HG03378 (cell line): Measurements from ENCODE around the gene OAS1.
A peak's percentile ranks its signal among the peaks of the same experiment; 100 is the strongest.
"Not testable (repeated sequence)": the region's sequence is repeated elsewhere in the genome, so short reads cannot be mapped to it uniquely, and the experiment has no call there.

Source experiments
- ATAC-seq: cut with Tn5 transposase; IDR thresholded peaks from one replicate; pipeline ENCODE4 v1.9.1; 2021; ENCODE audit warnings: mild to moderate bottlenecking, moderate library complexity; ENCODE audit not compliant: unreplicated experiment

The OAS1 gene

GRCh38 chr12:112900298-112901145 is 6.2 kb upstream of the OAS1 start:
- ATAC-seq, result no peak

DNA sequence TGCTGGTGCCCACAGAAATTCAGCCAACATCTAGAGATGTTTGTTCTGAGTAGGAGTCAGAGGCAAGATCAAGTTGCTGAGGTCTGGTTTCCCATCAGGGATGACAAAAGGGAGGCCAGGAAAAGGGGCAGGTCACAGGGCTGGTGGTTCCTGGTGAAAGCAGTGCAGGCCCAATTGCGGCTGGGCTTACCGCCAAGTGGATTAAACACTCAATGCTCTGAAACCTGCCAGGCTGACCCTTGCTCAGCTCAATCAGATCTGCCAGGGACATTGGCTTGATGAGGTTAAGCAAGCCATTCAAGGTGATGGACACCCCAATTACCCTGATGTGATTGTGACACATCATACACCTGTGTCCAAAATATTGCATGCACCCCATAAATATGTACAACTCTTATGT is 5.5 kb upstream of the OAS1 start:
- ATAC-seq, result no peak

DNA sequence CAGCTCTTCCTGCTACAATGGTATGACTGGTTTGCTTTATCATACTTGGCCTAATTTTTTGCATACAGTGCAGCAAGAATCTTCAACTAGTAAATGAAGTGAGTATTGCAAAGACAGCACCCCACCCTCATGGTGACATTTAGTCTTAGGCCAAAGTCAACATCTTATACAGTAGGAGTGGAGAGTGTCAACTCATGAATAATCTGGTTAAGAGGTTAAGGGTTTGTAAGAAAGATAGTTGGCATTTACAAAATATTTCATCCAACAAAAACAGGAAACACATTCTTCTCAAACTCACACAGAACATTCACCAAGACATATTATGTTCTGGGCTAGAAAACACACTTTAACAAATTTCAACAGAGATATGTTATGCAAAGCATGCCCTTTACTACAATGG is 2.2 kb upstream of the OAS1 start:
- ATAC-seq, result no peak

DNA sequence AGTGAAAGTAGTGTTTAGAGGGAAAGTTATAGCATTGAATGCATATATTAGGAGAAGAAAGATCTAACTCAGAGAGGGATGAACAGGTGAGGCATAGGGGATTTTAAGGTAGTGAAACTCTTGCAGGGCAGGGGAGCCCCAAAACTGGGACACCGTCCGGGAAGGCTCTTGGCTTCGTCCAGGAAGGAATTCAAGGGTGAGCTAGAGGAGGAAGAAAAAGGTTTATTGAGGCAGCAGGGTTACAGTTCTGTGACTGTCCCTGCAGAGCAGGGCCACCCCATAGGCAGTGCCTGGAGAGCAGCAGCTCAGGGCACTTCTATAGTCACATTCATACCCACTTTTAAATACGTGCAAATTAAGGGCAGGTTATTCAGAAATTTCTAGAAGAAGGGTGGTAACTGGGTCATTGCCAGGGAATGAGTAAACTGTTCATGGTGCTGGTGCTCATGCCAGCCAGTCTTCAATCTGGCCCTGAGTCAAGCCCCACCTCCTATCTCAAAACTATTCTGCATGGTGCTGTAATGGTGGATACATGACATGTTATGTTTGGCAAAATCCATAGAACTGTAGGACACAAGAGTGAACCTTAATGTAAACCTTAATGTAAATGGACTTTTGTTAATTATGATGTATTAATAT is 1.2 kb upstream of the OAS1 start:
- no peak for ATAC-seq

DNA sequence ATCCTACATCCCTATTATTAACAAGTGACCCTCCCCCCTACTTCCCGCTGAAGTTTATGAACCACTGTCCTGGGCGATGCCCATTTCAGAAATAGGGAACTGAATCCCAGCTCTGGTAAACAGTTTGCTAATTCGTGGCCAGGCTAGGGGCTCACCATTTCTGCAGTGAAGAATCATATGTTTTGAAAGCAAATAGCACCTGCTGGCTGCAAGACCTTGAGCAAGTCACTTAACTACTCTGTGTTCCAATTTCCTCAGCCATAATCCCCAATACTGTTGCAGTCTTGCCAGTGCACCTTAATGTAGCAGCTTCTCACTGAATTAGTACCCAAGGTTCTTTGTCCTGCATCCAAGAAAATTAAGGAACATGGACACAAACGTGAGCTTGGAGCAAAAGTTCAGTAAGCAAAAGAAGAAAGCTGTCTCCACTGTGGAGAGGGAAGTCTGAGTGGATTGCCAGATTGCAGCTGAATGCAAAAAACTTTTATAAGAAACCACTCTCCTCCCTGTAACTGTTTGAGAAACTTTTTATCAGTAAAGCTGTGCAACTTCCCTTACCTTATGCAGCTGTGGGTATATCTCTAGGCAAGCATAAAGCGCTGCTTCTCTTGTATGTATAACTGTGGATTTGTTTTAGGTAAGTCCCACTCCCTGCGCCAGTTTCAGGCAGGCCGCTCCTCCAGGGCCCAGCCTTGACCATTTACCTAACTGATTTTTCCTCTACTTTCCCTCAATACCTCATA is 824 bp downstream of the OAS1 start:
- ATAC-seq, result peak; percentile 36

DNA sequence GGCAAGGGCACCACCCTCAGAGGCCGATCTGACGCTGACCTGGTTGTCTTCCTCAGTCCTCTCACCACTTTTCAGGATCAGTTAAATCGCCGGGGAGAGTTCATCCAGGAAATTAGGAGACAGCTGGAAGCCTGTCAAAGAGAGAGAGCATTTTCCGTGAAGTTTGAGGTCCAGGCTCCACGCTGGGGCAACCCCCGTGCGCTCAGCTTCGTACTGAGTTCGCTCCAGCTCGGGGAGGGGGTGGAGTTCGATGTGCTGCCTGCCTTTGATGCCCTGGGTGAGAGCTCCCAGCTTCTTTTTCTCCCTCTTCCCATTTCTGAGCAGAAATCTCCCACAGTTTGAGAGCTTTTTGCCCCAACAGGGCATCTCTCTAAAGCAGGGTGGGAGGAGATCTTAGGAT is 1.8 kb downstream of the OAS1 start:
- no peak for ATAC-seq

- ATAC-seq, result no peak
Observed at GRCh38 chr12:112909693-112910092, 2.9 kb downstream of the OAS1 start.

GRCh38 chr12:112913038-112913688 is 6.4 kb downstream of the OAS1 start:
- ATAC-seq, result no peak

- ATAC-seq, result not testable (repeated sequence)
Observed at GRCh38 chr12:112913888-112914287, 7.1 kb downstream of the OAS1 start.

- no peak for ATAC-seq
Observed at GRCh38 chr12:112916270-112916669, 9.5 kb downstream of the OAS1 start.

GRCh38 chr12:112919121-112919520 is 12.4 kb downstream of the OAS1 start:
- no peak for ATAC-seq

- ATAC-seq, result peak; percentile 75
Observed at GRCh38 chr12:112924986-112925385, 18.2 kb downstream of the OAS1 start.

DNA sequence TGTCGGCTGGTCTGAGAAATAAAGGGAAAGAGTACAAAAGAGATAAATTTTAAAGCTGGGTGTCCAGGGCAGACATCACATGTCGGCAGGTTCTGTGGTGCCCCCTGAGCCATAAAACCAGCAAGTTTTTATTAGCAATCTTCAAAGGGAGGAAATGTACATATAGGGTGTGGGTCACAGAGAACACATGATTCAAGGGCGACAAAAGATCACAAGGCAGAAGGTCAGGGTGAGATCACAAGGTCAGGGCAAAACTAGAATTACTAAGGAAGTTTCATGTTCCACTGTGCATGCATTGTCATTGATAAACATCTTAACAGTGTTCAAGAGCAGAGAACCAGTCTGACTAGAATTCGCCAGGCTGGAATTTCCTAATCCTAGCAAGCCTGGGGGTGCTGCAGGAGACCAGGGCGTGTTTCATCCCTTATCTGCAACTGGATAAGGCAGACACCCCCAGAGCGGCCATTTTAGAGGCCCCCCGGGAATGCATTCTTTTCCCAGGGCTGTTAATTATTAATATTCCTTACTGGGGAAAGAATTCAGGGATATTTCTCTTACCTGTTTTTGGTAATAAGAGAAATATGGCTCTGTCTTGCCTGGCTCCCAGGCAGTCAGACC is 19.8 kb downstream of the OAS1 start:
- ATAC-seq, result not testable (repeated sequence)

GRCh38 chr12:112927475-112927874 is 20.7 kb downstream of the OAS1 start:
- ATAC-seq, result no peak

- no peak for ATAC-seq
Observed at GRCh38 chr12:112927925-112928324, 21.2 kb downstream of the OAS1 start.

DNA sequence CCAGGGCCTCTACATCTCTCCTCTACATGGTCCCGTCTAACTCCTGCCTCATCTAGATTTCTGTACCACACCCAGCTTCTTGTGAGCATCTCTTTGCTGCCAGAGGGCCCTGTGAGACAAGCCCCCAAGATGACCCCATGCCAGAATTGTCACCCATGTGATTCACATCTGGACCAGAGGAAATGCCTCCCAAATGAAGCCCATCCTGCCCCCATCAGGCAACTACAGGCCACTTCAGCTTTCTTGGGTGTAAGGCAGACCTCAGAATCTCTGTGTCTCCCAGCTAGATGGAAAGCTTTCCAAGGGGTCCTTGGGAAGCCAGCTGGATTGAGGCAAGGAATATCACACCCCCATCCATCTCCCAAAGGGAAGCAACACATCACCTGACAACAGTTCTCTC is 22.2 kb downstream of the OAS1 start:
- no peak for ATAC-seq

DNA sequence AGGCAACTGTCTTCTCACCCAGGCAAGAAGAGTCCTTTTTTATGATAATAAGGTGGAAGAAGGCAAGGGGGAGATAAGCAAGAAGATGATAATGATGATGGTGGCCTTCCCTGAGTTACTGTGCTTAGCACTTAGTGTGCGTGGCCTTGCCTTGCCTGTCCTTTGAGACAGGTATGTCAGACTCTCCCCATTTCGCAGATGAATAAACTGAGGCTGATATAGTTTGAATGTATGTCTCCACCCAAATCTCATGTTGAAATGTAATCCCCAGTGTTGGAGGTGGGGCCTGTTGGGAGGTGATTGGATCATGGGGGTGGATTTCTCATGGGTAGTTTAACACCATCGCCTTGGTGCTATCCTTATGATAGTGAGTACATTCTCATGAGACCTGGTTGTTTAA is 23.0 kb downstream of the OAS1 start:
- ATAC-seq, result no peak

GRCh38 chr12:112930350-112930749 is 23.6 kb downstream of the OAS1 start:
- no peak for ATAC-seq

DNA sequence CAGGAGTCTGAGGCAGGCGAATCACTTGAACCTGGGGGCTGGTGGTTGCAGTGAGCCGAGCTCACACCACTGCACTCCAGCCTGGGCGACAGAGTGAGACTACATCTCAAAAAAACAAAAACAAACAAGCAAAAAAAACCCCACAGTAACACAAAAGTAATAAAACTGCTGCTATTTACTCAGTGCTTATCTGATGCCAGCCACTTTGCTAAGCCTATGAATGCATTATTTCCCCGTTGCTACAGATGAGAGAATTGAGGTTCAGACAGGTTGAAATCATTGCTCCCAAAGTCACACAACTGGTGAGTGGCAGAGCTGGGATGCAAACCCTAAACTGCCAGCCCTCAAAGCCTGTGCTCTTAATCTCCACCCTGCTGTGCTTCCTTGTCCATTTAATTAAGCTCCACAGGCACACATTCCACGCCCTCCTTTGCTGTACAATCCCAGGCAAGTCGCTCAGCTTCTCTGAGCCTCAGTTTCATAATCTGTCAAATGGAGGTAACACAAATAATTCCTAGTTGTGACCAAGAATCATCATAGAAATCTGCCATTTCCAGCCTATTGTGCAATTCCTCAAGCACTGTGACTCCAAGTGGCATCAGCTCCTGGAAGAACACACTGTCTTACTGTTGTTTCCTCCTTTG is 25.8 kb downstream of the OAS1 start:
- ATAC-seq, result no peak

- ATAC-seq, result no peak
Observed at GRCh38 chr12:112933129-112933505, 26.4 kb downstream of the OAS1 start.
